ENCODE results near the gene MR1. TPM values are rescaled to one million over a fixed set of nuclear protein-coding genes. Genes with fewer than 3 reads are reported as not detected.
A peak's percentile ranks its signal among the peaks of the same experiment; 100 is the strongest.

MR1 gene
- total and polyA plus RNA-seq, 2 of the 13 experiments (the other 11 are each of a cell fraction or from before 2014, with no cell fraction given): 7.7 to 10.4 TPM

- Histone ChIP-seq H3K4me1 (ENCODE audit: insufficient read depth, low read length) (peaks cover 57% of the 10 kb centered on the region), H3K9ac (ENCODE audit: insufficient read depth, low read depth, low read length) (no peak overlapping the region), H3K27ac (ENCODE audit: extremely low read length, insufficient read depth, low read length) (no peak overlapping the region), H3K4me2 (ENCODE audit: low read depth, low read length) (no peak overlapping the region), H2AFZ (ENCODE audit: low read length) (no peak overlapping the region), H3K9me3 (ENCODE audit: low read length) (no peaks in the 10 kb centered on the region), H3K27me3 (ENCODE audit: control insufficient read depth in 1 of 2, insufficient read depth in 2 of 2, low read length in 2 of 2) (no peaks in the 10 kb centered on the region; a peak in 1 of 5 replicates), H3K36me3 (replicated peaks in 1 of 2; ENCODE audit: control insufficient read depth in 1 of 2, insufficient read depth in 2 of 2, low read length in 2 of 2) (0 out of 5 replicates have a peak, but pooled peaks cover 0 to 5% of the 10 kb centered on the region in 2 experiments), H3K79me2 (ENCODE audit: insufficient read depth, low read length) (peaks cover 68% of the 10 kb centered on the region), H3K4me3 (replicated peaks in 1 of 3; ENCODE audit: insufficient read depth in 1 of 3, low read depth in 2 of 3, low read length in 3 of 3) (no peak overlapping the region), H4K20me1 (ENCODE audit: insufficient read depth, low read length) (peaks cover 10% of the 10 kb centered on the region; the same call in 1 of the 2 replicates)
- FAIRE-seq (no peak), ATAC-seq (no peak), DNase-seq (ENCODE audit: low spot score) (no peak)
- 59% methylated on average over 1 of the region's 1 CpG for WGBS (ENCODE audit: low lambda C conversion rate)
- ChIA-PET CTCF (ENCODE audit: low intra/inter-chr PET ratio, low total read pairs) (no interaction called here), POLR2A (interaction anchor here (0.7 to 1.0 kb wide), 3 partner anchors 11 to 70 kb away, joined by 3 read pairs; partner anchors contain the start of gene IER5)
- intact Hi-C loops (cut with micrococcal nuclease; ENCODE audit: unreplicated experiment): no loop called here
- in situ Hi-C loops (cut with HindIII; ENCODE audit: extremely low pct_ligation_motif_present, low pct_unique_long_range_greater_than_20kb): no loop called here
- TF ChIP-seq MAFK (conservative IDR thresholded peaks at IDR 0.05 in 1 of 2, IDR thresholded peaks at IDR 0.05 in 1 of 2; ENCODE audit: low read length in 2 of 2) (peak; percentile 92 to 95), NKX3-1 (CRISPR knock-in tag; IDR thresholded peaks at IDR 0.05) (no peak), ELF3 (CRISPR knock-in tag; IDR thresholded peaks at IDR 0.05) (no peak), MAFF (IDR thresholded peaks at IDR 0.05; ENCODE audit: low read depth, low read length) (peak; percentile 93), ZNF431 (CRISPR knock-in tag; IDR thresholded peaks at IDR 0.05; ENCODE audit: borderline replicate concordance, low read depth) (no peak), RXRB (CRISPR knock-in tag; IDR thresholded peaks at IDR 0.05; ENCODE audit: borderline replicate concordance) (no peak), TBP (CRISPR knock-in tag; IDR thresholded peaks at IDR 0.05) (no peak), SP140L (CRISPR knock-in tag; IDR thresholded peaks at IDR 0.05; ENCODE audit: borderline replicate concordance) (no peak)
- BruUV-seq (replicated peaks): TSS peak; percentile 10
Measured at GRCh38 chr1:181018901-181019681, 14.7 kb upstream of the MR1 start.
